HepG2 (cell line): ENCODE data around the gene FRMD4A. TPM values are rescaled to one million over a fixed set of nuclear protein-coding genes. Genes with fewer than 3 reads are reported as not detected.

Experiments used
- ATAC-seq: fragments of 200-7000 bp; cut with Tn5 transposase; 3 replicates; pipeline ENCODE4 v1.9.1; 2020; ENCODE audit warnings: mild to moderate bottlenecking, moderate library complexity
- BruUV-seq: library from RNA; stranded (reverse); fragments of 400-500 nt; replicated peaks from 2 replicates; lab custom pipeline; 2021; lab: Mats Ljungman, UMichigan
- CTCF ChIA-PET: fragments of 300-600 bp; formaldehyde crosslinking; extraction: SDS; loops from one replicate; lab custom pipeline; 2021; ENCODE audit warnings: low total read pairs, inconsistent platforms, low intra/inter-chr PET ratio; lab: Yijun Ruan, JAX
- POLR2A ChIA-PET: fragments of 350-600 bp; sonication (Branson Sonifier 250); formaldehyde crosslinking; loops from one replicate; lab custom pipeline; 2020; ENCODE audit warnings: antibody characterized with exemption, inconsistent platforms; lab: Yijun Ruan, JAX
- DNase-seq: peaks from one replicate; pipeline ENCODE4 v3.0.0-alpha.2; 2015; ENCODE audit warnings: low spot score
- FAIRE-seq: peaks from 3 replicates; lab custom pipeline; 2011; peaks lifted over from hg19 to GRCh38; lab: Jason Lieb, UNC
- H2AFZ ChIP-seq: one replicate; pipeline ENCODE4 v1.6.1; 2011; ENCODE audit warnings: low read length, inconsistent platforms
- H3K27ac ChIP-seq: fragments of 300-600 bp; 3 replicates; pipeline ENCODE4 v1.8.0; 2011; ENCODE audit warnings: mixed run types, mild to moderate bottlenecking, mixed read lengths, low read length, inconsistent platforms; ENCODE audit not compliant: insufficient read depth; ENCODE audit errors: extremely low read length
- H3K27me3 ChIP-seq, 2 experiments: fragments of 200-600 bp in 1 of 2; 2 replicates in 1 of 2; 3 replicates in 1 of 2; pipeline versions ENCODE4 v1.6.0 to v1.8.0; 2011; ENCODE audit warnings: low read length in 2 of 2, mild to moderate bottlenecking in 2 of 2, moderate library complexity in 2 of 2, inconsistent platforms in 1 of 2; ENCODE audit not compliant: insufficient read depth in 2 of 2, control insufficient read depth in 1 of 2
- H3K36me3 ChIP-seq, 2 experiments: fragments of 200-600 bp in 1 of 2; replicated peaks in 1 of 2; 2 replicates in 1 of 2; 3 replicates in 1 of 2; pipeline versions ENCODE4 v1.5.1 to v1.8.0; 2011; ENCODE audit warnings: low read length in 2 of 2, inconsistent platforms in 1 of 2; ENCODE audit not compliant: insufficient read depth in 2 of 2, control insufficient read depth in 1 of 2
- H3K4me1 ChIP-seq: 2 replicates; pipeline ENCODE4 v1.5.1; 2012; ENCODE audit warnings: low read length, inconsistent platforms; ENCODE audit not compliant: insufficient read depth
- H3K4me2 ChIP-seq: 2 replicates; pipeline ENCODE4 v1.6.0; 2011; ENCODE audit warnings: low read depth, low read length, inconsistent platforms
- H3K4me3 ChIP-seq, 3 experiments: fragments of 200-600 bp in 1 of 3; sonication (generic), shearing (Covaris generic) in 1 of 3; replicated peaks in 1 of 3; 2 replicates each; pipeline ENCODE4 v1.5.1; 2011 to 2016; ENCODE audit warnings: low read length in 3 of 3, inconsistent platforms in 2 of 3, low read depth in 2 of 3, mild to moderate bottlenecking in 2 of 3, control low read depth in 1 of 3, mixed read lengths in 1 of 3; ENCODE audit not compliant: insufficient read depth in 1 of 3
- H3K79me2 ChIP-seq: one replicate; pipeline ENCODE4 v1.6.1; 2011; ENCODE audit warnings: low read length, inconsistent platforms; ENCODE audit not compliant: insufficient read depth
- H3K9ac ChIP-seq: 2 replicates; pipeline ENCODE4 v1.6.0; 2011; ENCODE audit warnings: mild to moderate bottlenecking, low read depth, low read length, inconsistent platforms; ENCODE audit not compliant: insufficient read depth
- H3K9me3 ChIP-seq: 2 replicates; pipeline ENCODE4 v1.5.1; 2012; ENCODE audit warnings: mild to moderate bottlenecking, low read length
- H4K20me1 ChIP-seq: 2 replicates; pipeline ENCODE4 v1.6.0; 2011; ENCODE audit warnings: inconsistent platforms, mild to moderate bottlenecking, low read length, moderate library complexity; ENCODE audit not compliant: insufficient read depth
- RNF2 ChIP-seq: fragments of 450-650 bp; conservative IDR thresholded peaks from 2 replicates; pipeline ENCODE4 v1.6.1; 2016; ENCODE audit warnings: low read depth
- ZSCAN20 ChIP-seq: sonication (generic); formaldehyde crosslinking; IDR thresholded peaks from 2 replicates; pipeline ENCODE4 v1.4.0; 2020; ENCODE audit warnings: missing genetic modification reagents, mild to moderate bottlenecking, borderline replicate concordance
- whole genome bisulfite sequencing: methylation state at CpG from one replicate; pipeline ENCODE4 v1.1.6; 2017; ENCODE audit warnings: low lambda C conversion rate; 5-methylcytosine and 5-hydroxymethylcytosine counted together
- in situ Hi-C: cut with HindIII; loops from 2 replicates; pipeline ENCODE4 v1.10.0; 2017; ENCODE audit warnings: low pct_unique_long_range_greater_than_20kb; ENCODE audit not compliant: extremely low pct_ligation_motif_present
- intact Hi-C: fragments of 100-400 bp; cut with micrococcal nuclease; formaldehyde crosslinking; loops from one replicate; pipeline ENCODE4 v1.10.0; 2022; ENCODE audit not compliant: unreplicated experiment
- polyA plus RNA-seq, 8 experiments: library from polyadenylated mRNA; depleted of rRNA in 3 of 8; stranded (reverse) in 7 of 8; unstranded in 1 of 8; fragments of >200 nt; fragmentation: Illumina TruSeq in 4 of 8; extraction: Trizol in 4 of 8; gene quantifications; 2 replicates each; pipeline versions ENCODE4 v1.2.1 to v1.2.3, GENCODE V29; 2011 to 2016; ENCODE audit warnings: low read depth in 4 of 8, missing spikeins in 1 of 8, mixed read lengths in 1 of 8; ENCODE audit not compliant: insufficient read depth in 1 of 8
- total RNA-seq, 5 experiments: library from RNA; depleted of rRNA; stranded (reverse); fragments of >200 nt; fragmentation: Illumina TruSeq; extraction: Trizol; gene quantifications; 2 replicates each; pipeline ENCODE4 v1.2.3, GENCODE V29; 2016; ENCODE audit warnings: low read depth in 1 of 5
- TF ChIP-seq, protein P1 (sequence below): sonication (generic); formaldehyde crosslinking; IDR thresholded peaks from 2 replicates; pipeline ENCODE4 v1.4.0; 2020; ENCODE audit warnings: missing genetic modification reagents
- TF ChIP-seq, protein P2 (sequence below): IDR thresholded peaks from 2 replicates; pipeline ENCODE4 v1.6.1; 2016; ENCODE audit warnings: mild to moderate bottlenecking

Gene FRMD4A
- total and polyA plus RNA-seq, 2 of the 13 experiments (the other 11 are each of a cell fraction or from before 2014, with no cell fraction given), result 0.09 to 0.26 TPM

DNA sequence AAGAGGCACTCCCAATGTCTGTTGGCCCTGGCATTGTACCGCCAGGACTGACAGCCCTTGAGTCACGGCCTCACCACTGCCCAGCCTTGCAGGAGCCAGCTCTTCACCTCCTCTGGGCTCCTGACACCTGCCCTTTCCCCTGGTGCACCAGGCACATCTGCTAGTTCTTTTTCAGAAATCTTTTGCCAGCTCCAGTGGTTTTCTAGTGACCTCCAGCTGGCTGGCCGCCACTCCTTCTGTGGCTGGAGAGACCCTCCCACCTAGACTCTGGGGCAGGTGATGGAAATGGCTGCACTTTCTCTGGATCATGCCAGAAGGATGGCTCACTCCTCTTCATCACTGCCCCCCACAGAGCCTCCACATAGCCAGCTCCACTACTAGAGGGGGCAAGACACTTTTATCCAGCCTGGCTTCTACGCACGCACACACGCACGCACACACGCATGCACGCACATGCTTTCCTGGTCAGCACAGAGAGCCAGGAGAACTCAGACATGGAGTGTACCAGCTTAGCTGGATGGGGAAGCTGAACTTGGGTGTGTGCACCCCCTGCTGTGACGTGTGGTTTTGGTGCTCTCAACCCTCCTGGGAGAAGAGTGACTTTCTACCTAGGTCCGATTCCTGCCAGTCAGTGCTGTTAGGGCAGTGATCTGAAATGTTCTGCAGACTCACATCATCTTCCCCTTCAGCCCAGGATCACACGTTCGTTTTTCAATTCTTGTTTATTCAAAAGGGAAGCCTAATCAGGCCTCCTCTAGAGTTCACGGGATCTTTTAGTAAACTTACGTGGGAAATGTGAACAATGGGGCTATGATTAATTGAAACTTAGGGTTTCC, 522.0 kb downstream of the FRMD4A start:
- Histone ChIP-seq H3K79me2 (no peaks in the 10 kb centered on the region), H3K27me3 (peaks cover 0 to 18% of the 10 kb centered on the region in 2 experiments; a peak in 1 of 5 replicates), H3K9me3 (no peaks in the 10 kb centered on the region), H3K36me3 (no peaks in the 10 kb centered on the region), H3K4me3 (no peak overlapping the region), H3K27ac (no peak overlapping the region), H3K4me1 (no peaks in the 10 kb centered on the region), H3K4me2 (no peak overlapping the region), H4K20me1 (no peaks in the 10 kb centered on the region), H3K9ac (no peak overlapping the region), H2AFZ (no peak overlapping the region)
- in situ Hi-C loops, result no loop called here
- ChIA-PET POLR2A (no interaction called here), CTCF (no interaction called here)
- TF ChIP-seq RNF2 (no peak), ZSCAN20 (CRISPR knock-in tag) (no peak)
- TF ChIP-seq, protein P1, sequence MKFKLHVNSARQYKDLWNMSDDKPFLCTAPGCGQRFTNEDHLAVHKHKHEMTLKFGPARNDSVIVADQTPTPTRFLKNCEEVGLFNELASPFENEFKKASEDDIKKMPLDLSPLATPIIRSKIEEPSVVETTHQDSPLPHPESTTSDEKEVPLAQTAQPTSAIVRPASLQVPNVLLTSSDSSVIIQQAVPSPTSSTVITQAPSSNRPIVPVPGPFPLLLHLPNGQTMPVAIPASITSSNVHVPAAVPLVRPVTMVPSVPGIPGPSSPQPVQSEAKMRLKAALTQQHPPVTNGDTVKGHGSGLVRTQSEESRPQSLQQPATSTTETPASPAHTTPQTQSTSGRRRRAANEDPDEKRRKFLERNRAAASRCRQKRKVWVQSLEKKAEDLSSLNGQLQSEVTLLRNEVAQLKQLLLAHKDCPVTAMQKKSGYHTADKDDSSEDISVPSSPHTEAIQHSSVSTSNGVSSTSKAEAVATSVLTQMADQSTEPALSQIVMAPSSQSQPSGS (CRISPR knock-in tag), result no peak
- TF ChIP-seq, protein P2, sequence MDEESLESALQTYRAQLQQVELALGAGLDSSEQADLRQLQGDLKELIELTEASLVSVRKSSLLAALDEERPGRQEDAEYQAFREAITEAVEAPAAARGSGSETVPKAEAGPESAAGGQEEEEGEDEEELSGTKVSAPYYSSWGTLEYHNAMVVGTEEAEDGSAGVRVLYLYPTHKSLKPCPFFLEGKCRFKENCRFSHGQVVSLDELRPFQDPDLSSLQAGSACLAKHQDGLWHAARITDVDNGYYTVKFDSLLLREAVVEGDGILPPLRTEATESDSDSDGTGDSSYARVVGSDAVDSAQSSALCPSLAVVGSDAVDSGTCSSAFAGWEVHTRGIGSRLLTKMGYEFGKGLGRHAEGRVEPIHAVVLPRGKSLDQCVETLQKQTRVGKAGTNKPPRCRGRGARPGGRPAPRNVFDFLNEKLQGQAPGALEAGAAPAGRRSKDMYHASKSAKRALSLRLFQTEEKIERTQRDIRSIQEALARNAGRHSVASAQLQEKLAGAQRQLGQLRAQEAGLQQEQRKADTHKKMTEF (CRISPR knock-in tag), result no peak
- intact Hi-C loops, result no loop called here
- WGBS, result 37% methylated on average over 15 of the region's 15 CpGs
- FAIRE-seq, result no peak
- BruUV-seq, result no TSS peak
- no peak for ATAC-seq
- DNase-seq, result no peak
